T-helper 1 cell treated with Interleukin-12 subunit alpha and Interleukin-12 subunit beta and Interleukin-4 antibody, amounts not matched to agents 30 μg/mL and 1 μg/mL, for 36 hours (primary cell): Measurements from ENCODE around the gene NUBP2.
"Not testable (repeated sequence)": the region's sequence is repeated elsewhere in the genome, so short reads cannot be mapped to it uniquely, and the experiment has no call there.

ENCODE experiments used
- H3K27ac Mint-ChIP-seq: one replicate; pipeline ENCODE4 v1.8.0; 2021; ENCODE audit warnings: mild to moderate bottlenecking, mixed read lengths
- H3K27me3 Mint-ChIP-seq: one replicate; pipeline ENCODE4 v1.8.0; 2021; ENCODE audit warnings: low read depth, mixed read lengths
- H3K36me3 Mint-ChIP-seq: one replicate; pipeline ENCODE4 v1.8.0; 2021; ENCODE audit warnings: low read depth, mixed read lengths
- H3K4me1 Mint-ChIP-seq: one replicate; pipeline ENCODE4 v1.8.0; 2021; ENCODE audit warnings: low read depth, mixed read lengths
- H3K4me3 Mint-ChIP-seq: one replicate; pipeline ENCODE4 v1.8.0; 2021; ENCODE audit warnings: mild to moderate bottlenecking, moderate library complexity, mixed read lengths
- H3K9me3 Mint-ChIP-seq: one replicate; pipeline ENCODE4 v1.8.0; 2021; ENCODE audit warnings: mixed read lengths

NUBP2 gene

DNA sequence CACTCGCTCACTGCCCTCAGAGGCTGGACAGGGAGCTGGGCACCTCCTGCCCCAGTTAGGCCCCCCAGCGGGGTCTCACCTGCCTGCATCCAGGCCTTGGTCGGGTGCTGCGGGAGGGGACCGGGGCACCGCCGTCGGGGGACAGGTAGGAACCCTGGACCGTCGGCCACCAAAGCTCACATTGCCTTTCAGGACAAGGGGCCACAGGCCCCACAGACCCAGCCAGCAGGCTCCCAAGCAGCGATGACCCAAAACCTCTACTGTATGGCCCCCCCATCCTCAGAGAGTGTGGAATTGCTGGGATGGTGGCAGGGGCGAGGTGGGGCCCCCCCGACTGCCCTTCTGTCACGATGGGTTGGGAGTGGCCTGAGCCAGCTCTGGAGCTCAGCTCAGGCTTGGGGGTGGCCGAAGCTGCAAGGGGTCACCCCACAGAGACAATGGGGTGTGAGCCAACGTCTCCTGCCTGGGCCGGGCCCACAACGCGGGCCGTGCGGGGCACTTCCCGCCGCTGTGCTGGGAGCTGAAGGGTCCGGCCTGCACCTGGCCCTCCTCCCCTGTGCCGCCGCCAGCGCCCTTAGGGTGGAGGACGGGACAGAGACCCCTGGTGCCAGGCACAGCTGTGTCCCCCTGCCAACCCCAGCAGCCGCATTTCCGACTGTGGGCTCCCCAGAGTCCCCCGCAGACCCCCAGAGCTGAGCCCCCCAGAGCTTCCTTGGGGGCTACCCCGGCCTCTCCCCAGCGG, 10.2 kb downstream of the NUBP2 start:
- H3K9me3 Mint-ChIP-seq, result peaks cover 8% of the 10 kb centered on the region
- peaks cover 4% of the 10 kb centered on the region for H3K36me3 Mint-ChIP-seq
- H3K4me3 Mint-ChIP-seq, result no peak overlapping the region
- H3K4me1 Mint-ChIP-seq, result no peaks in the 10 kb centered on the region
- no peak overlapping the region for H3K27ac Mint-ChIP-seq
- no peaks in the 10 kb centered on the region for H3K27me3 Mint-ChIP-seq

- H3K9me3 Mint-ChIP-seq, result peaks cover 8% of the 10 kb centered on the region
- H3K4me1 Mint-ChIP-seq, result no peaks in the 10 kb centered on the region
- H3K36me3 Mint-ChIP-seq, result peaks cover 4% of the 10 kb centered on the region
- no peak within 1 kb of the TSS for H3K27ac Mint-ChIP-seq
- no peaks in the 10 kb centered on the region for H3K27me3 Mint-ChIP-seq
- no peak within 1 kb of the TSS for H3K4me3 Mint-ChIP-seq
These were observed 10.9 kb downstream of the NUBP2 start, which contains the start of gene IGFALS for GRCh38 chr16:1793578-1794220. IGFALS (minus strand) TSS chr16:1793705; CDS start chr16:1793652, 53 bp downstream.

- Mint-ChIP-seq H3K4me3 (no peak overlapping the region), H3K27ac (no peak overlapping the region), H3K36me3 (peaks cover 3% of the 10 kb centered on the region), H3K9me3 (peaks cover 13% of the 10 kb centered on the region), H3K27me3 (no peaks in the 10 kb centered on the region), H3K4me1 (no peaks in the 10 kb centered on the region)
These were observed 11.6 kb downstream of the NUBP2 start for GRCh38 chr16:1794221-1794871.

DNA sequence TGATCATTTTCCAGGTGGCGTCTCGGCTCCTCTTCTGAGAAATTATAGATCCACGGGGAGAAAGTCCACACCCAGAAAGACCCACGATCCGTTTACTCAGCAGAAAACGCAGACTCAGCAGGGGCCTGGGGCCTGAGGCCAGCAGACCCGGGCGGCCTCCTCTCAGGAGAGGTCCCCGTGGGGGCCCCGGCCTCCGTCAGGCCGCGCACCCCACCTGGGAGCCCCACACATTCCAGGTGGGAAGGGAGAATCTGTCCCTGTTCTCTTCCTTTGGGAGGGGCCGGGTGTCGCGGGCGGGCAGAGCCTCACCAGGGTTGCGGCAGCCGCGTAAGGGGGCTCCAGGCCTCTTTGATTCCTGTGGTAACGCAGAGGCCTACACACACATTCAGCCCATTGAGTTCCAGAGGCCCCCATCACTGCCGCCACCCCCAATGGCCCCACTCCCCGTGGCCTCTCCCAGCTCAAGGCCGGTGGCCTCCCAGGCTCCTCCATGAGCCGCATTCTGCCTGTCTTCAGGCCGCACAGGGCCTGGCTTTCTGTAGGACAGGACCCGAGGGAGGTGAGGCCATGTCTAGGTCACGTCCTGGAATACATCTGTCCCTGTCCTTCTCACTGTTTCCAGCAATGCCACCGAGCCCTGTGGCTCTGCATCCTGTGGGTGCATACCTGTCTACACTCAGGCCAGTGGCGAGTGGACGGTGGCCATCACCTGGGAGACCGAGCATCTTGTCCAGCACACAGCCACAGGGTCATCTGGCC, 12.3 kb downstream of the NUBP2 start:
- peaks cover 20% of the 10 kb centered on the region for H3K9me3 Mint-ChIP-seq
- no peak overlapping the region for H3K27ac Mint-ChIP-seq
- peaks cover 3% of the 10 kb centered on the region for H3K36me3 Mint-ChIP-seq

DNA sequence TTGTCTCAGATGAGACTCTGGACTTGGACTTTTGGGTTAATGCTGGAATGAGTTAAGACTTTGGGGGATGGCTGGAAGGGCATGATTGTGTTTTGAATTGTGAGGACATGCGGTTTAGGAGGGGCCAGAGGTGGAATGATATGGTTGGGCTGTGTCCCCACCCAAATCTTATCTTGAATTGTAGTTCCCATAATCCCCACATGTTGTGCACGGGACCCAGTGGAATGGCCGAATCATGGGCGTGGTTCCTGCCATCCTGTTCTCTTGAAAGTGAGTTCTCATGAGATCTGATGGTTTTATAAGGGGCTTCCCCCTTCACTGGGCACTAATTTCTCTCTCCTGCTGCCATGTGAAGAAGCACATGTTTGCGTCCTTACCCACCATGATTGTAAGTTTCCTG, 16.5 kb downstream of the NUBP2 start:
- H3K27me3 Mint-ChIP-seq, H3K4me1 Mint-ChIP-seq, H3K36me3 Mint-ChIP-seq, H3K4me3 Mint-ChIP-seq, H3K27ac Mint-ChIP-seq: not testable (repeated sequence)
- peaks cover 27% of the 10 kb centered on the region for H3K9me3 Mint-ChIP-seq

More for the DNA sequence above, 12.3 kb downstream of the NUBP2 start:
- H3K4me3 Mint-ChIP-seq, result no peak overlapping the region
- H3K4me1 Mint-ChIP-seq, result no peaks in the 10 kb centered on the region
- no peaks in the 10 kb centered on the region for H3K27me3 Mint-ChIP-seq

DNA sequence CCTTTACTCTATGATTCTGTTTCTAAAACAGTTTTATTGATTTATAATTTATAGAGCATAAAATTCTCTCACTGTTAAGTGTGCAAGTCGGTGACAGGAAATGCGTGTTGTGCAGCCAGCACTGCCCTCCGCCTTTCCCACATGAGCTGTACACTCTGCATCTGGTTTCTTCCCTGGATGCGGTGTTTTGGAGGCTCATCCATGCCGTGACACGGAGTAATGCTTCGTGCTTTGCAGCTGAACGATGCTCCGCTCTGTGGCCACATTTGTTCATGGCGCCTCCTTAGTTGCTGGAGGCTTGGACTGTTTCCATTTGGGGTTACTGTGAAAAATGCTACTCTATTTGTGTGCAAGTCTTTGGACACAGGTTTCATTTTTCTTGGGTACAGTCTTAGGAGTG, 17.9 kb downstream of the NUBP2 start:
- Mint-ChIP-seq H3K36me3 (peaks cover 9% of the 10 kb centered on the region), H3K4me3 (no peak overlapping the region), H3K9me3 (peaks cover 27% of the 10 kb centered on the region), H3K27me3 (no peaks in the 10 kb centered on the region), H3K27ac (no peak overlapping the region), H3K4me1 (no peaks in the 10 kb centered on the region)

DNA sequence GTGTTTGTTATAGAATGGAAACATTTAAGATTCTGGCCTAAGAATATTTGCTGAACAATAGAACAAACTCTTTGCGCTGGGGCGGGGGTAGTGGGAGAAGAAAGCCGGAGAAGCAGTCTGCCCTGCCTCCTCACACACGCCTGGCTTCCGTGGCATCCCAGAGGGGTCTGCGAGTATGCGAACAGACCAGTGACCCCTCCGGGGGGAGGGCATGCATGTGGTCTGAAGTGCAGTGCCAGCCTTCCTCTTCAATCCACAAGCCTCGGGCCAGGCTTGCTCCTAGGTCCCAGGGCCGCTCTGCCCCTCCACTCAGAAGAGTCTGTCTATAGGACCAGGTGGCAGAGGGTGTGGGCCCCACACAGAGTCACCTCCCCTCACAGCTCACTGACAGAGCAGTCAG, 24.9 kb downstream of the NUBP2 start:
- Mint-ChIP-seq H3K9me3 (no peaks in the 10 kb centered on the region), H3K36me3 (peaks cover 3% of the 10 kb centered on the region), H3K27ac (no peak overlapping the region), H3K4me3 (no peak overlapping the region), H3K4me1 (no peaks in the 10 kb centered on the region), H3K27me3 (no peaks in the 10 kb centered on the region)

DNA sequence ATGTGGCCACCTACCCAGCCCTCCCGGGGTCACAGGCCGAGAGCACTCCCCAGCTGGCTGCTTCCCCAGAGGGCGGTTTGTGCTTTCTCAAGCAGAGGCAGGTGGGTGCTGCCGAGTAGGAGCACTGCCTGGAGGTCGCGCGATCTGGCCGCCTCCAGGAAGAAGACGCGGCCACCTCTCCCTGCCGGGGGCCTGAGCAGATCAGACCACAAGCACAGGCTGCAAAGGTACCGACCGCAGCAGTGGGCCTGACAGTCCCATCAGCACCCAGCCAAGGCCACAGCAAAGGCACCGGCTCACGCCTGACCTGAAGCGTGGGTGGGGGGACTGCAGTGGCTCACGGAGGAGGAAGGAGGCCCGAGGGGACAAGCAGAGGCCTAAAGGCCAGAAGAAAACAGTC, 25.9 kb downstream of the NUBP2 start:
- H3K27me3 Mint-ChIP-seq, result no peaks in the 10 kb centered on the region
- no peak overlapping the region for H3K4me3 Mint-ChIP-seq
- H3K9me3 Mint-ChIP-seq, result no peaks in the 10 kb centered on the region
- H3K36me3 Mint-ChIP-seq, result peaks cover 9% of the 10 kb centered on the region
- H3K4me1 Mint-ChIP-seq, result no peaks in the 10 kb centered on the region
- no peak overlapping the region for H3K27ac Mint-ChIP-seq

DNA sequence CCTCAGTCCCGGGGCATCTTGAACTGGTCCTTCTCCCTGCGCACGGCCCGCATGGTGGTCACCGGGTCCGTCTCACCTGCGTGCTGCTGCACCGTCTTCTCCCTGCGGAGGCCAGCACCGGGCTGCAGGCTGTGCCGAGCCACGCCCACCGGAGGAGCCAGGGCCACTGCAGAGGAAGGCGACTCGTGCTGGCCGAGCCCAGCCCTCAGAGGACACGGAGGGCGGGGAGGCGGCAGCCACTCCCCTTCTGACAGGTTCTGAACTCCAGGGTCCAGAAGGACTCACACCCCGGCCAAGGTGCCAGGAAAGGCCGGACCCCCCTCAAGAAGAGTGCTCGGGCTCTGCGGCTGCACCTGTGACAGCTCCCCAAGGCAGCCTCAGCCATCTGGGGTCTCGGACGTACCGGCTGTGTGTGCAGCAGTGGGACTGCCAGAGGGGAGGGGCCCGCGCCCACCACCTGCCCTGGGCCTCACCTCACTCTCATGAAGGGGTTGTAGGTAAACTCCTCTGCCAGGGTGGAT, 26.6 kb downstream of the NUBP2 start:
- H3K9me3 Mint-ChIP-seq, result no peaks in the 10 kb centered on the region
- H3K27me3 Mint-ChIP-seq, result no peaks in the 10 kb centered on the region
- H3K36me3 Mint-ChIP-seq, result peaks cover 9% of the 10 kb centered on the region
- no peaks in the 10 kb centered on the region for H3K4me1 Mint-ChIP-seq
- no peak overlapping the region for H3K4me3 Mint-ChIP-seq
- no peak overlapping the region for H3K27ac Mint-ChIP-seq

GRCh38 chr16:1810106-1810505, 27.3 kb downstream of the NUBP2 start:
- no peak overlapping the region for H3K27ac Mint-ChIP-seq
- no peak overlapping the region for H3K4me3 Mint-ChIP-seq
- no peaks in the 10 kb centered on the region for H3K27me3 Mint-ChIP-seq
- no peaks in the 10 kb centered on the region for H3K4me1 Mint-ChIP-seq
- H3K9me3 Mint-ChIP-seq, result no peaks in the 10 kb centered on the region
- peaks cover 9% of the 10 kb centered on the region for H3K36me3 Mint-ChIP-seq

DNA sequence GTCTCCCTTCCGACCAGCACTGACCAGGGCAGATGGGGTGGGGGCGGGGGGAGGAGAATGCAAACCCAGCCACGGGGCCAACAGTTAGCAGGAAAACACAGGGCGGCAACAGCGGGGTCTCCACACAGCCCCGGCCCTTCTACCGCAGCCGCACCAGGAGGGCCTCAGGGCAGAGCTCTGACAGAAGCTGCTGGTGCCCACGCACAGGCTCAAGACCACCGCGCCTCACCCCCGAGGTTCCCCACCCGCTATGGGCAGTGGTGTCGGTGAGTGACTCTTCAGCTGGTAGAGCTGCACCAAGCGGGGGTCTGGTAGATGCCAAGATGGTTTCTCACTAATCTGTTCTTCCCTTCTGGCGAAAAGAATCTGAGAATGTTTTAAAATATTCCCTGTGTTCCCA, 27.8 kb downstream of the NUBP2 start:
- Mint-ChIP-seq H3K27me3 (no peaks in the 10 kb centered on the region), H3K4me3 (no peak overlapping the region), H3K9me3 (no peaks in the 10 kb centered on the region), H3K36me3 (peaks cover 12% of the 10 kb centered on the region), H3K4me1 (peaks cover 3% of the 10 kb centered on the region), H3K27ac (no peak overlapping the region)

GRCh38 chr16:1812732-1813163, 30.0 kb downstream of the NUBP2 start:
- Mint-ChIP-seq H3K27ac (no peak overlapping the region), H3K27me3 (no peaks in the 10 kb centered on the region), H3K4me1 (peaks cover 3% of the 10 kb centered on the region), H3K4me3 (no peak overlapping the region), H3K36me3 (peaks cover 9% of the 10 kb centered on the region), H3K9me3 (no peaks in the 10 kb centered on the region)

DNA sequence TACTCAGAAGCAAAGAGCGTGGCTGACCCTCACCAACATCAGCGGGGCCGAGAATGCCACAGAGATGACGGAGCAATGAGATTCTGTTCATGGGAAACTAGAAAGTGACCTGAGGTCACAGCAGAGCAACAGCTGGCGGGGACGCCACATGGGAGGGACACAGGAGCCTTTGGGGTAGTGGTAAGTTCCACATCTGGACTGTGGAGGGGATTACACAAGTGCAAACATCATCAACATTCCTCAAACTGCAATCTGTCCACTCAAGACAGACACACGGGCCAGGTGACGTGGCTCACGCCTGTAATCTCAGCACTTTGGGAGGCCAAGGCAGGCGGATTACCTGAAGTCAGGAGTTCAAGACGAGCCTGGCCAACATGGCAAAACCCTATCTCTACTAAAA, 32.7 kb downstream of the NUBP2 start:
- no peaks in the 10 kb centered on the region for H3K9me3 Mint-ChIP-seq
- H3K27me3 Mint-ChIP-seq, result no peaks in the 10 kb centered on the region
- peaks cover 11% of the 10 kb centered on the region for H3K36me3 Mint-ChIP-seq
- H3K4me1 Mint-ChIP-seq, result peaks cover 3% of the 10 kb centered on the region
- H3K27ac Mint-ChIP-seq, result no peak overlapping the region
- no peak overlapping the region for H3K4me3 Mint-ChIP-seq
